NCI-H2107 treated with DMSO at 0.1 percent for 48 hours (cell line): ENCODE data around the gene MRPL4.
A peak's percentile ranks its signal among the peaks of the same experiment; 100 is the strongest.
"Not testable (repeated sequence)": the region's sequence is repeated elsewhere in the genome, so short reads cannot be mapped to it uniquely, and the experiment has no call there.

Experiments used
- DNase-seq: peaks from one replicate; lab custom pipeline; 2025; ENCODE audit not compliant: unreplicated experiment; lab: John Stamatoyannopoulos, UW

MRPL4 gene

DNA sequence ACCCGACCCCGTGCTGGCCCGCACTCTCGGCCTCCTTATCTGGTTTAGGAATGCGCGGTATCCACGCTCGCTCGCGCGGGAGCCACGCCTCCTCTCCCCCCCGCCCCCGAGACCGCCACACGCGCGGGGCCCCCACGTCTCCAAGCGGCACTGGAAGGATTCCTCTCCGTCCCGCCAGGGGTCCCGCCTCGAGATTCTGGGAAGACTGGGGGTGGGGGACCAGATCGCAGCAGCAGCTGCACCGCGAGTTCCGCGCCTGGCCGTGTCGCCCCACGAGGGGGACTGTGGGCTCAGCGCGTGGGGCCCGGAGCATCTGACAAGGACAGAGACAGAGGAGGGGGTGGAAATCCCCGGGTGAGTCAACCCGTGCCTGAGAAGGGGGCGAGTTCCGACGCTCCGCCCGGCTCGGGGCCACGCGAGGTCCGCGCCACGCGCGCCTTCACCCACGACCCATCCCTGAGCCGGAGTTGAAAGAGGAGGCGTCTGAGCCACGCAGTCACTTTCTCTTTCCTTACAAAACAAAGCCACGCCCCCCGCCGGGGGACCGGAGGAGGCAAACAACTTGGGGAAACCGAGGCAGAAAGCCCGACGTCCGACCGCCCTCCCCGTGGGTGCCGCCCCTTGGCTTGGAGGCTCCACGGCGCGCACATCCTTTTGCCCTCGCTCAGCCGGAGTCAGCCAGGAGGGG lies 21.7 kb upstream of the MRPL4 start:
- DNase-seq = no peak

- DNase-seq = no peak
These were observed 21.0 kb upstream of the MRPL4 start, which contains the start of gene S1PR2 for GRCh38 chr19:10230861-10231611. Gene S1PR2, minus strand, starts transcription at chr19:10231331. Its CDS starts 6,426 bp downstream, at chr19:10224905.

DNA sequence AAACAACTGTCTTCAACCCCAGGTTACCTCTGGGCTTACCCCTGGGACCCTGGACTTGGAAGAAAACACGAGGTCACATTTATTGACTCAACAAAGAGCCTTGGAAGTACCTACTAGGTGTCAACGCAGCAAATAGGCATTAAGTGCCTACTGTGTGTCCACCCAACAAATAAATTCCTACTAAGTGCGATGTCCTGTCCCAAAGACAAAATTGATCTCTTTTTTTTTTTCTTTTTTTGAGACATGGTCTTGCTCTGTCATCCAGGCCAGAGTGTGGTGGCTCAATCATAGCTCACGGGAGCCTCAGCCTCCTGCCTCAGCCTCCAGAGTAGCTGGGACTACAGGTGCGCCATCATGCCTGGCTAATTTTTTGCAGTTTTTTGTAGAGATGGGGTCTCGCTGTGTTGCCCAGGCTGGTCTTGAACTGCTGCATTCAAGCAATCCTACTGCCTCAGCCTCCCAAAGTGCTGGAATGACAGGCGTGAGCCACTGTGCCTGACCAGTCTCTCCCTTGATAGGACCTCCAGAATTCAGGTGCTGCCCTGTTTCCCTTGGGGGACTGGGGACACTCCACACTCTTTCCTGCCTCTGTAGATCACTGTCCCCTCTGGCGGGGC lies 20.3 kb upstream of the MRPL4 start:
- DNase-seq = no peak

GRCh38 chr19:10233946-10234345 lies 18.1 kb upstream of the MRPL4 start:
- no peak for DNase-seq

- DNase-seq = no peak
These were observed 17.0 kb upstream of the MRPL4 start for GRCh38 chr19:10235003-10235402.

- DNase-seq = not testable (repeated sequence)
These were observed 16.6 kb upstream of the MRPL4 start for GRCh38 chr19:10235409-10235808.

- no peak for DNase-seq
These were observed 14.3 kb upstream of the MRPL4 start for GRCh38 chr19:10237702-10238101.

DNA sequence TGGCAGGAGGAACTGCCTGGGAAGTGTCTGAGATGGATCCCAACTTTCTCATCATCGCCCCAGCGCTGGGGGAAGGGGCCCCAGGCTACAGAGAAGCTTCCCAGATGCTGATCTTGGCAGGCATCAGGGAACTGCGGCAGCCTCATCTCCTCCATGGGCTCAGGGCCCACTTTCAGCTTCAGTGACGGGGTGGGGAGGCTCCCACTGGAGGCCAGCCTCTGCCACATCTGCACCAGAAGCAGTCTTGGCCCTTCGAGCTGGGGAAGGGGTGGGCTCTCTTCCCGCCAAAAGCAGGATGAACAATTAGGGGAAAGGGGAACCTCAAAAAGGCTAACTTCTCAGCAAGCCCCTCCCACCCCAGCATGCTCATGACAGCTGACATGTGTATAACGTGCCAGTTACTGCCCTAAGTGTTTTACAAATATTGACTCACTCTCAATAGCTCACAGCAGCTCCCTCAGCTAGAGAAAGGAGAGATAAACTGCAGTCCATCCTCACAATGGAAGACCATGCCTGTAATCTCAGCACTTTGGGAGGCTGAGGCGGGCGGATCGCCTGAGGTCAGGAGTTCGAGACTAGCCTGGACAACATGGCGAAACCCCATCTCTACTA lies 13.7 kb upstream of the MRPL4 start:
- DNase-seq = peak; percentile 16

DNA sequence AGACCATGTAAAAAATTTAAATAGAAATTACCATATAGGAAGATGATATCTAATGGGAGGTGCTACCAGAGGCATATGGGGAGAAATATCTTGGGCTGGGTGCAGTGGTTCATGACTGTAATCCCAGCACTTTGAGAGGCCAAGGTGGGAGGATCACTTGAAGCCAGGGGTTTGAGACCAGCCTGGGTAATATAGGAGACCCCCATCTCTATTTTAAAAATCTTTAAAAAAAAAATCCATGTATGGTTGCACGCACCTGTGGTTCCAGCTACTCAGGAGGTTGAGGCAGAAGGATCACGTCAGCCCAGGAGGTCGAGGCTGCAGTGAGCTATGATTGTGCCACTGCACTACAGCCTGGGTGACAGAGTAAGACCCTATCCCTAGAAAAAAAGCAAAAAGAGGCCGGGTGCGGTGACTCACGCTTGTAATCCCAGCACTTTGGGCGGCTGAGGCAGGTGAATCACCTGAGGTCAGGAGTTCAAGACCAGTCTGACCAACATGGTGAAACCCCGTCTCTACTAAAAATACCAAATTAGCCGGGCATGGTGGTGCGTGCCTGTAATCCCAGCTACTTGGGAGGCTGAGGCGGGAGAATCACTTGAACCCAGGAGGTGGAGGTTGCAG lies 10.1 kb upstream of the MRPL4 start:
- DNase-seq = not testable (repeated sequence)

DNA sequence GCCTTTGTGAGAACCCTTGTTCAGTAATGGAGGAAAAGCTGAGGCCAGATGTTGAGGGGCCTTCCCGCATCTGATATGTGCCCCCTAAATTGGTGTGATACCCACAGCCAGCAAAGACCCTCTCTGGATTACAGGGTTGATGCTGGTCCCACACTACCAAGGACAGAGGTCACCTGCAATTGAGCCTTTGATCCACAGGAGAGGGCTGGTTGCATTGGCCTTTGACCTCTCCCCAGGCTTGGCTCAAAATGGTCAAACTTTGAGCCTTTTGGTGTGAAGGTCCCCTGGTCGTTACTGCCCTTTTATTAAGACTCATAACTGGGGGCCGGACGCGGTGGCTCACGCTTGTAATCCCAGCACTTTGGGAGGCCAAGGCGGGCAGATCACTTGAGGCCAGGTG lies 8.4 kb upstream of the MRPL4 start:
- no peak for DNase-seq

- no peak for DNase-seq
These were observed 6.7 kb upstream of the MRPL4 start for GRCh38 chr19:10245189-10245939.

GRCh38 chr19:10246511-10246910 lies 5.5 kb upstream of the MRPL4 start:
- DNase-seq = no peak

- no peak for DNase-seq
These were observed 693 bp downstream of the MRPL4 start for GRCh38 chr19:10252707-10253106.

DNA sequence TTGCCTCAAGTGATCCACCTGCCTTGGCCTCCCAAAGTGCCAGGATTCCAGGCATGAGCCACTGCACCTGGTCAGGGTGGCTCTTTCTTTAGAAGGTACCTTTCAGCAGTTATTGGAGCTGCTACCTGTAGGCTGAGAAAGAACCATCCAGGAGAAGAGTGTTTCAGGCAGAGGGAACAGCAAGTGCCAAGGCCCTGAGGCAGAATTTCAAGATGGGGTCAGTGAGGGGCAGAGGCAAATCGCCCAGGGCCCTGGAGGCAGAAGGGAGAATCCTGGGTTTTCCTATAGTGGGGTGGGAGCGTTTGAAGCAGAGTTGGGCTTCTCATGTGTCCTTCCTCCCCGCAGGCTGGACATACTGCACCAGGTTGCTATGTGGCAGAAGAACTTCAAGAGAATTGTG lies 2.2 kb downstream of the MRPL4 start:
- no peak for DNase-seq

DNA sequence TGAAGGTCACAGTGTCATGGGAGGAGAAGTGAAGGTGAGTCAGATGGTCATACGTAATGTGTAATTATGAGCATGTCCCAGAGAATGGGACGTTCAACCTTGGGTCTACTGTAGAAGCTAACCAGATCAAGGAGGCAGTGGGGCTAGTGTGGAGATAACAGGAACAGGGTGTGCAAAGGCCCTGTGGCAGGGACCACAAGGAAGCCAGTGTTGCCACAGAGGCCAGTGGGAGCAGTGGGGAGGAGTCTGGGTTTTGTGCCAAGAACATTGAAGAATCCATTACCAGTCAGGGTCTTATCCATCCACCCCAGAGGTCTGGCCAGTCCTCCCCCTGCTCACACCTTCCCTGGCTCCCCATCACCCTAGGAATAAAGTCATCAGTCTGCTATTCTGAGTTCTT lies 3.3 kb downstream of the MRPL4 start:
- DNase-seq = no peak

DNA sequence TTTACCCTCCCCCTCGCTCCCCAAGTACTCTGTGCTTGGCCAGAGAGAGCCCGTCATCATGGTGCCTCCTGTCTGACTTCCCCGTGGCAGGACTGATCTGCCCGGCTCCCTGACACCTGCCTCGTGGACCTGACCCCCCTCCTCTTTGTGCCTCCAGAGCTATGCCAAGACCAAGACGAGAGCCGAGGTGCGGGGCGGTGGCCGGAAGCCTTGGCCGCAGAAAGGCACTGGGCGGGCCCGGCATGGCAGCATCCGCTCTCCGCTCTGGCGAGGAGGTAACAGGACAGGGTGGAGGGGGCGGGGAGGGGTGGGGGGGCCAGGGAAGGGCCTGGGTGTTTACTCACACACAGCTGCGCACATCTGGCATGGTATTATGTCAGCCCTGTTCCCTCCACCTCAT lies 4.5 kb downstream of the MRPL4 start:
- DNase-seq = no peak

- no peak for DNase-seq
These were observed 5.1 kb downstream of the MRPL4 start for GRCh38 chr19:10256970-10257615.

DNA sequence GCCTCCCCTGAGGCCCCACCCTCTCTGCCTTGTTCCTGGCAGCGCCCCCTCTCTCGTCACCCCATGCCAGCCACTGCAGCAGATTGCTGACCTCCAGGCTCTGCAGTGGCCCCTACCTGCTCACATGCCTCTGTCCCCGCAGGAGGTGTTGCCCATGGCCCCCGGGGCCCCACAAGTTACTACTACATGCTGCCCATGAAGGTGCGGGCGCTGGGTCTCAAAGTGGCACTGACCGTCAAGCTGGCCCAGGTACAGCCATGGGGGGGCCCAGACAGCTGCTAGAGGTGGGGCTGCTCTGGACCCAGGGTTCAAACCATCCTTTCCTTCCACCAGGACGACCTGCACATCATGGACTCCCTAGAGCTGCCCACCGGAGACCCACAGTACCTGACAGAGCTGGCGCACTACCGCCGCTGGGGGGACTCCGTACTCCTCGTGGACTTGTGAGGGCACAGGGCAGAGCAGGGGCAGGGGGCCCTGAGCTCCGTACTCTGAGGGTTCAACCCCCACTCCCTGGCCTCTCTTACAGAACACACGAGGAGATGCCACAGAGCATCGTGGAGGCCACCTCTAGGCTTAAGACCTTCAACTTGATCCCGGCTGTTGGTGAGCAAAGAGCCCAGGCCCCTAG lies 6.2 kb downstream of the MRPL4 start:
- no peak for DNase-seq

GRCh38 chr19:10259162-10259905 lies 7.3 kb downstream of the MRPL4 start:
- DNase-seq = peak; percentile 34
